HL-60 (cell line): ENCODE measurements around the gene FADS3.

Experiments used
- DNase-seq, 2 experiments: peaks; one replicate each; pipeline ENCODE4 v3.0.0-alpha.2; 2010 to 2020; ENCODE audit warnings: low read depth in 1 of 2, low spot score in 1 of 2
- H3K27ac ChIP-seq: fragments of 250-450 bp; sonication (Bioruptor Pico); replicated peaks from 2 replicates; pipeline ENCODE4 v1.5.1; 2020; ENCODE audit warnings: mild to moderate bottlenecking, moderate library complexity
- H3K27me3 ChIP-seq: fragments of 250-450 bp; sonication (Bioruptor Pico); 2 replicates; pipeline ENCODE4 v1.5.1; 2021; ENCODE audit warnings: mild to moderate bottlenecking, moderate library complexity; ENCODE audit not compliant: insufficient read depth, poor library complexity, severe bottlenecking
- H3K4me3 ChIP-seq: replicated peaks from 2 replicates; pipeline ENCODE4 v1.5.1; 2011; ENCODE audit warnings: mild to moderate bottlenecking, control low read depth, low read length; ENCODE audit not compliant: insufficient read depth
- CTCF ChIP-seq: IDR thresholded peaks from one replicate; pipeline ENCODE4 v1.5.1; 2011; ENCODE audit warnings: low read length, control low read depth, inconsistent platforms; ENCODE audit not compliant: insufficient read depth
- GABPA ChIP-seq: IDR thresholded peaks from 2 replicates; pipeline ENCODE4 v1.6.1; 2012; ENCODE audit warnings: low read depth
- POLR2AphosphoS5 ChIP-seq: IDR thresholded peaks from 2 replicates; pipeline ENCODE4 v1.6.1; 2012; ENCODE audit warnings: low read depth
- REST ChIP-seq: IDR thresholded peaks from 2 replicates; pipeline ENCODE4 v1.6.1; 2012; ENCODE audit warnings: low read depth; ENCODE audit not compliant: insufficient replicate concordance
- SPI1 ChIP-seq: IDR thresholded peaks from 2 replicates; pipeline ENCODE4 v1.6.1; 2012; ENCODE audit warnings: low read depth, mild to moderate bottlenecking, borderline replicate concordance

Gene FADS3

GRCh38 chr11:61912991-61913698 lies 21.8 kb upstream of the FADS3 start:
- DNase-seq: no peak
- TF ChIP-seq REST (no peak), SPI1 (no peak), POLR2AphosphoS5 (no peak), CTCF (no peak), GABPA (no peak)
- Histone ChIP-seq H3K27ac (no peak overlapping the region), H3K4me3 (no peak overlapping the region), H3K27me3 (peaks cover 19% of the 10 kb centered on the region)

- peak; percentile 68 to 95 for DNase-seq
- Histone ChIP-seq H3K27me3 (peaks cover 13% of the 10 kb centered on the region), H3K4me3 (no peak overlapping the region), H3K27ac (no peak overlapping the region)
- peak; percentile 98 for TF ChIP-seq SPI1
- TF ChIP-seq REST: no peak
- TF ChIP-seq POLR2AphosphoS5: peak; percentile 48; the same call in 1 of the 2 replicates
- no peak for TF ChIP-seq GABPA
These were observed 21.2 kb upstream of the FADS3 start for GRCh38 chr11:61912530-61912898.

- Histone ChIP-seq H3K4me3 (no peak overlapping the region), H3K27ac (no peak overlapping the region), H3K27me3 (peaks cover 11% of the 10 kb centered on the region)
- TF ChIP-seq REST (no peak), POLR2AphosphoS5 (no peak), GABPA (no peak), SPI1 (no peak), CTCF (no peak)
- DNase-seq: peak in 1 of 2 experiments; percentile 18
These were observed 20.6 kb upstream of the FADS3 start for GRCh38 chr11:61911701-61912529.
